NCI-H2196 treated with DMSO at 0.1 percent for 48 hours (cell line): ENCODE results near the gene PIK3C2B.
A peak's percentile ranks its signal among the peaks of the same experiment; 100 is the strongest.
"Not testable (repeated sequence)": the region's sequence is repeated elsewhere in the genome, so short reads cannot be mapped to it uniquely, and the experiment has no call there.

Experiments
- DNase-seq: peaks from one replicate; lab custom pipeline; 2025; ENCODE audit not compliant: unreplicated experiment; lab: John Stamatoyannopoulos, UW

PIK3C2B gene, protein sequence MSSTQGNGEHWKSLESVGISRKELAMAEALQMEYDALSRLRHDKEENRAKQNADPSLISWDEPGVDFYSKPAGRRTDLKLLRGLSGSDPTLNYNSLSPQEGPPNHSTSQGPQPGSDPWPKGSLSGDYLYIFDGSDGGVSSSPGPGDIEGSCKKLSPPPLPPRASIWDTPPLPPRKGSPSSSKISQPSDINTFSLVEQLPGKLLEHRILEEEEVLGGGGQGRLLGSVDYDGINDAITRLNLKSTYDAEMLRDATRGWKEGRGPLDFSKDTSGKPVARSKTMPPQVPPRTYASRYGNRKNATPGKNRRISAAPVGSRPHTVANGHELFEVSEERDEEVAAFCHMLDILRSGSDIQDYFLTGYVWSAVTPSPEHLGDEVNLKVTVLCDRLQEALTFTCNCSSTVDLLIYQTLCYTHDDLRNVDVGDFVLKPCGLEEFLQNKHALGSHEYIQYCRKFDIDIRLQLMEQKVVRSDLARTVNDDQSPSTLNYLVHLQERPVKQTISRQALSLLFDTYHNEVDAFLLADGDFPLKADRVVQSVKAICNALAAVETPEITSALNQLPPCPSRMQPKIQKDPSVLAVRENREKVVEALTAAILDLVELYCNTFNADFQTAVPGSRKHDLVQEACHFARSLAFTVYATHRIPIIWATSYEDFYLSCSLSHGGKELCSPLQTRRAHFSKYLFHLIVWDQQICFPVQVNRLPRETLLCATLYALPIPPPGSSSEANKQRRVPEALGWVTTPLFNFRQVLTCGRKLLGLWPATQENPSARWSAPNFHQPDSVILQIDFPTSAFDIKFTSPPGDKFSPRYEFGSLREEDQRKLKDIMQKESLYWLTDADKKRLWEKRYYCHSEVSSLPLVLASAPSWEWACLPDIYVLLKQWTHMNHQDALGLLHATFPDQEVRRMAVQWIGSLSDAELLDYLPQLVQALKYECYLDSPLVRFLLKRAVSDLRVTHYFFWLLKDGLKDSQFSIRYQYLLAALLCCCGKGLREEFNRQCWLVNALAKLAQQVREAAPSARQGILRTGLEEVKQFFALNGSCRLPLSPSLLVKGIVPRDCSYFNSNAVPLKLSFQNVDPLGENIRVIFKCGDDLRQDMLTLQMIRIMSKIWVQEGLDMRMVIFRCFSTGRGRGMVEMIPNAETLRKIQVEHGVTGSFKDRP (N-terminal part only)

DNA sequence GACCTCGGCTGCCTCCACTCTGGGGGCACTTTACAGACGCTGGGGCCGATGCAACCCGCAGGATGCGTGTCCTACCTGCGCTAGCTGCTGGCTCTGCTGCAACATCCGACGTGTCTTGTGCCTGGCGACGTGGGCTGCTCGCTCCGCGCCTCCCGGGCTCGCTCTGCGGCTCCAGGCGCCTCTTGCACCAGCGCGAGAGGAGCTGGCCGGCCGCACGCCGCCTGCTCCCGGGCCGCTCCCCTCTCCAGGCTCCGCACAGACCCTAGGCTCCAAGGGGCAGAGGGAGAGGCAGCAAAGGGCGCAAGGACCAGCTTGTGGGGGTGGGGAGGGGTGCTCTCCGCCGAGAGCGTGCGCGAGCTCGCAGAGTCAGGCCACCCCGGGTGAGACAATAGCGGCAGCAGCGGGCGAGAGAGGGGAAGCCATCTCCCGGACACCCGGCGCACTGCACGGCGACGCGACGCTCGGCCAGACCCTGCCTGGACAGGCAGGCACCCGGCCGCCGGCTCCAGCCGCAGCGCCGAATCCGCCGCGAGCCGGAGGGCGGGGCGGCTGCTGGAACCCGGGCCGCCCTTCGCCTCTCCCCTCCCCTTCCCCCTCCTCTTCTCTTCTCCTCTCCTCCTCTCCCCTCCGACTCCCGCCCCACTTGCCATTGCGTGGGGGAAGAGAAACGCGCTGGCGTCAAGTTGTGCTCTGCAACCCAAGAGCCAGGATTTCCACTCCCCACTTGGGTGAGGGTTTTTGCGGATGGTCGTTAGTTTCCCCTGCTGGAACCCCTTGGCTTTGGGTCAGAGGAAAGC lies at the start of gene PIK3C2B:
Gene PIK3C2B (minus strand): TSS at position 525 of the 797 bp plus-strand sequence. CDS start 25,003 bp downstream, outside the sequence.
- DNase-seq: peak; percentile 71

DNA sequence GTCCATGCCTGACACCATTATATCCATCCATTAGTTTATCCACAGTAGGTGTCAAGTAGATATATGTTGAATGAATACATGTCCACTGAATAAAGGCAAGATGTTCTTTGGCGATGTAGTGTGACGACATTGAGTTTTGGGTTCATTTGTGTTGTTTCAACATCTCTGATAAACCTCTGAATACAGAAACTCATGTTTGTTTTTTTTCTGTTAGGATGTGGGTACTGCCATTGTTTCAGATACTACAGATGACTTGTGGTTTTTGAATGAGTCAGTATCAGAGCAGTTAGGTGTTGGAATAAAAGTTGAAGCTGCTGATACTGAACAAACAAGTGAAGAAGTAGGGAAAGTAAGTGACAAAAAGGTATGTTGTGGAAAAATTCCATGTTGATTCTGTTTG lies 49.7 kb upstream of the PIK3C2B start:
- no peak for DNase-seq

DNA sequence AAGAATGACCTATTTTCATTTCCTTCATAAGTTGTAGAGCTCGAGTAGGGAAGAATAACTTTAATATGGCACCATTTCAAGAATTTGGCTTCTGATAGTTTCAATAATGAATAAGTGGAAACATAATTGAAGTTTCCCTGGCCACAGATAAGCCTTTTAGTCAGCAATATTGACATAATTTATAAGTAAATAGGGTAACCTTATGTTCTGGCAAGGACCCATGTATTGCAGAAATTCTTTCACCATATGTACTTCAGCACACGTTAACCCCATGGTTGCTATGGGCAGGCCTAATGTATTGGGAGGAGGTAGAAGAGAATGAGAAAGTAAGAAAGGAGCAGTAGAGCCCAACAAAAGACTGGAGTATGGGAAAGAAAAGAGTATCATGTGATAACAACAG lies 47.0 kb upstream of the PIK3C2B start:
- no peak for DNase-seq

DNA sequence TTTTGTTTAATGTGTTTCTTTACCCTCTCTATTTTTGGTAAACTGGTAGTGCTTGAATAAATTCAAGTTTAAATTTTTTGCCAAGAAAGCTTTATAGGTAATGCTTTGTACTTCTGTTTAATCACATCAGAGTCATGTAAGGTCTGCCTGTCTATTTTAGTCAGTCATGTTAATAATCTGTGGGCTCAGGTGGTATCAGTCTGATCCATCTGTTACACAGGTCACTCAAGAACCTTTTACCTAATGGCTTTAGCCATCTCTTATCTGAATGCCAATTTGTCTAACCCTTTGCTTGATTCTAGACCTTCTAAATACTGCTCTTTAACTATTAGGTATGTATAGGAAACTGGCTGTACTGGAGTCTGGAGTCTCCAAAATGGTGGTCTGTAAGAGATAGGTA lies 38.2 kb upstream of the PIK3C2B start:
- DNase-seq: no peak

DNA sequence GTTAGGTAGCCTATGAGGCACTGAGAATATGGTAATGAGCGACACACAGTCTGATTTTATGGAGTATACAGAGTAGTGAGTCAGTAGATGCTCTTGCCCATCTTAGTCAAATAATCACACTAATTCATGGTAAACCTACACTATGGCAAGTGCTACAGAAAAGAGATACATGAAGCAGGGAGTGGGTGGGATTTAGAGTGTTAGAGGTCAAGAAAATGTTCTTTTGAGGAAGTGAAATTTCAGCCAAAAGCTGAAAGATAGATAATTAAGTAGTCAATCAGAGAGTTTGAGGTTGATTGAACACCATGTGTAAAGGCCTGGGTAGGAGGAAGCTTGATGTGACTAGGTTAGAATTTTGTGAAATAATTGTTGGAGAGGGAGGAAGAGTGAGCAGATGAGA lies 36.3 kb upstream of the PIK3C2B start:
- no peak for DNase-seq

DNA sequence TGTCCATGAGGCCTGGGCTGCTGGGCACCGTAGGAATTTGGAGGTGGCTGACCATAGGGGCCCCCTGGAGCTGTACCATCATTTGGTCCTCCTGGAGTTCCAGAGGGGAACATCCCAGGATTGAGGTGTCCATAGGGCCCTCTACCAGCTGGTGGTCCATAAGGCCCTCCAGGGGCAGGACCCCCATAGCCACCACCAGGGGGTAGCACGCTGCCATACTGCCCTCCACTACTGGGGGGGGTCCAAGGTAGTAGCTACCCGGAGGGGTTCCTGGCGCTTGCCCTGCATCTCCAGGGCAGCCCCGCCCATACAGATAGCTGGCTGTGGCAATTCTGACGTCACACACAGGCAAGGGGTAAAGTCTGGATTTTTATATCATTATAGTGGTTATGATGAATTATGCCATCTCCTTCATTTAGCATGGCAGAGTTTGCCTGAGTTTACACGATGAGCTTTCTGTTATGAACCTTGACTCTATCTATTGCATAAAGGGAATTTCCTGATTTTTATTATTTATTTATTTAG lies 34.8 kb upstream of the PIK3C2B start:
- DNase-seq: no peak

DNA sequence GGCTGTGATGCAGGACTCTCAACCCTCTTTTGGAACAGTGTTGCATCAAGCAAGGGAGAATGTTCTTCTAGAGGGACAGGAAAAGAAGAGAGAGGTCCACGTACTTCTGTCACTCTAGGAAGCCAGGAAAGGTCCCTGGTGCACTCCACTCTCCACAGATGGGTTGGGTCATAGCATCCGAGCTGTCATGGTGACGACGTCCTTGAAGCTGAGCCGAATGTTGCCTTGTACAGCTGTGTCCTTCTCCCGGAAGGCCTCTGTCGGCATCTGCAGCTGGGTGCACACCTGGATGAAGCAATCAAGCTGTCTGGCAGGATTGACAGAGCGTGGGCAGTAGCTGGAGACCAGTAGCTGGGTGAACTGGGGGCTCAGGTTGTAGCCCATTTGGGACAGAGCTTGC lies 34.1 kb upstream of the PIK3C2B start:
- DNase-seq: no peak

DNA sequence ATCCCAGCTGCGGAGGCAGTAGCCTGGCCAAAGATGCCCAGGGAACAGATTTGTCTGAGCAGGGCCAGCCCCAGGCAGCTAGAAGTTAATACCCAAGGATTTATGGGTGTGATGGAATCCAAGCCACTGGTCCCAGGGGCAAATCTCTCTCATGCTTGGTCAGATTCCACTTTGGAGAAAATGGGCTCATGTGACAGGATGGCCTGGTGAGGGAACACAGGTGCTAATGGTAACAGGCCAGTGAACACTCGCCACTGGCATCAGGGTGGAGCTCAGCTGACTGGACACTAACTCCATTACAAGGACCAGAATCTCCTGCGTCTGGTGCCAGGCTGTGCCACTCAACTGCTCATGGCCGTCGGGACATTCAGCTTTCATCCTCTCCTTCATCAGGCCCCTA lies 33.6 kb upstream of the PIK3C2B start:
- DNase-seq: no peak

DNA sequence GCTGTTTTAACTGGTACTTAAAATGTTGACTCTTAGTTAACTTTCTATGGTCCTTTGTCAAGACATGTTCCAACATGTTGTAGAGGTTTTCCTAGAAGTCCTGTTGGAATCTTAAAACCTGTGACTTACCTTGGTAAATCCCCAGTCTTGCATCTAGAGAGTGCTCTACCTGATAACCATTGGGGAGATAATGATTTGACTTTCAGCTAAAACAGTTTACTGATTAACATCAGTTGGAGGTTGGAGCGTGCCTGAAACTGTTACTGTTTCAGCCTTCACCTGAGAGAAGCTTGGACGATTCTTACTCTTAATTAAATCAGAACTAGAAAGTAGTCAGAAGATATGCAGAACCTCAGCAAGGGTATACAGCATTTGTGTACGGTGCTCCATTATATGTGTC lies 30.4 kb upstream of the PIK3C2B start:
- no peak for DNase-seq

DNA sequence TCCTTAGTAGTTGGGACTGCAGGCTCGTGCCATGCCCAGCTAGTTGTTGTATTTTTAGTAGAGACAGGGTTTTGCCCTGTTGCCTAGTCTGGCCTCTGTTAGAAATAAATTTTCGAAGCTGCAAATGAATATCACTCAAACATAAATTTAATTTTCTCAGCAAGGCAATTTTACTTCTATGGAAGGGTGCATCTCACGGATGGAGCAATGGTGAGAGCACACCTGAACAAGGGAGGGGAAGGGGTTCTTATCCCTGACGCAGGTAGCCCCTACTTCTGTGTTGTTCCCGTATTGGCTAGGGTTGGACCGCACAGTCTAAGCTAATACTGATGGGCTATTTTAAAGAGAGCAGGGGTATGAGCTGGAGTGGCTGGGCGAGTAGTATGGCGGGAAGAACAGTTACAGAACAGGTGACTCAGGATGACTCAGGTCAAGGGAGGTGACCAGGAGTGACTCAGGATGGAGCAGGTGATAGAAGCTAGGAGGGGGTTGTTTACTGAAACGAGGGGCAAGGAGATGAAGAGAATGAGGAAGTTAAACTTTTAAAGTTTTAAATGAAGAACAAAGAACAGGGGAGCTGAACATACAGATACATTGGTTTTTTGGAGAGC lies 29.1 kb upstream of the PIK3C2B start:
- DNase-seq: no peak

DNA sequence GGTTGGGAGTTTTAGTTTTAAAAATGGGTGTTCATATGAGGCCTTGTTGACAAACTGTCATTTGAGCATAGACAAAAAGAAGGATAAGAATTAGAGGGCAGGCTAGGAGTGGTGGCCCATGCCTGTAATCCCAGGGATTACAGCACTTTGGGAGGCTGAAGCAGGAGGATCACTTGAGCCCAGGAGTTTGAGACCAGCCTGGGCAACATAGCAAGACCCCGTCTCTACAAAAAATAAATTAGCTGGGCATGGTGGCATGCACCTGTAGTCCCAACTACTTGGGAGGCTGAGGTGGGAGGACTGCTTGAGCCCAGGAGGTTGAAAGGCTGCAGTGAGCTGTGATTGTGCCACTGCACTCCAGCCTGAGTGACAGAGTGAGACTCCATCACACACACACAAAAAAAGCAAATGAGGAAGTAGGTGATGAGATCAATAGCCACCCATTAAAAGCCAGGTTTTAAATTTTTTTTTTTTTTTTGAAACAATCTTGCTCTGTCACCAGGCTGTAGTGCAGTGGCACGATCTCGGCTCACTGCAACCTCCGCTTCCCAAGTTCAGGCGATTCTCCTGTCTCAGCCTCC lies 27.4 kb upstream of the PIK3C2B start:
- not testable (repeated sequence) for DNase-seq

DNA sequence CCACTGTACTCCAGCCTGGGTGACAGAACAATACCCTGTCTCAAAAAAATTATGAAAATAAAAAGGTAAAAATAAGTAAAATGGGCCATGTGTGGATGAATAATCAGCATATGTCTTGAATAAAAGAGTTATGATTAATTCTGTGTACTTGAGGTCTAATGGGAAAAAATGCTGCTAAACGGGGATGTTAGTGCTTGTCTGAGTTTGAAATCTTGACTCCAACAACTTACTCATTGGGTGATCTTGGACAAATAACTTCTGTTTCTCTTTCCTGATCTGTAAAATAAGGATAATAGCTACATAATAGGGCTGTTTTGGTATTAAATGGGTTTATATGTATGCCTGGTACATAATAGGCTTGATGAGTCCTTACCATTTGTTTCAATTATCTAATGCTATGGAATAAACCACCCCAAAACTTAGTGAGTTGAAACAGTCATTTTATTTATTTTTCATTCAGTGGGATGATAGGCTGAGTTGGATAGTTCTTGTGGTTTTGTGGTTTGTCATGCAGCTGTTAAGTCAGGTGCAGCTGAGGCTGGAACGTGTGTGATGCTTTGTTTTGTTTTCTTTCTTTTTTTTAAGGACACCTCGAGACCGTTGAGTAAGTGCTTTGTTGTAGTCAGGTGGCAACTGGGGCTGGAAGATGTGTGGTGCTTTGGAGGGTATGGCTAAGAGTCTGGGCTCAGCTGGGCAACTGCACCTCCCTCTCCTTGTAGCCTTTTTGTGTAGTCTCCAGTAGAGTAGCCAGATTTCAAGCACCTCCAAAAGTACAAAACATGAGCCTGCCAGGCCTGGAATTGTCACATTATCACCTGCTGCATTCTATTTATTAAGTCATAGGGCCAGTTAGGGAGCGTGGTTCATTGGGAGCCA lies 26.5 kb upstream of the PIK3C2B start:
- DNase-seq: peak; percentile 43

DNA sequence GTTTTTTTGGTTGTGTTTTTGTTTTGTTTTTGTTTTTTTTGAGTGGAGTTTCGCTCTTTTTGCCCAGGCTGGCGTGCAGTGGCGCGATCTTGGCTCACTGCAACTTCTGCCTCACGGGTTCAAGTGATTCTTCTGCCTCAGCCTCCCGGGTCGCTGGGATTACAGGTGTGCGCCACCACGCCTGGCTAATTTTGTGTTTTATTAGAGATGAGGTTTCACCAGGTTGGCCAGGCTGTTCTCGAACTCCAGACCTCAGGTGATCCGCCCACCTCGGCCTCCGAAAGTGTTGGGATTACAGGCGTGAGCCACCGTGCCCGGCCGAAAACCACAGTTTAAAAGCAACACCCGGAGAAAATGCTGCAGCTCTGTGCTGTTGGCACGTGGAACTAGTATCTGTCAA lies 22.8 kb upstream of the PIK3C2B start:
- not testable (repeated sequence) for DNase-seq

DNA sequence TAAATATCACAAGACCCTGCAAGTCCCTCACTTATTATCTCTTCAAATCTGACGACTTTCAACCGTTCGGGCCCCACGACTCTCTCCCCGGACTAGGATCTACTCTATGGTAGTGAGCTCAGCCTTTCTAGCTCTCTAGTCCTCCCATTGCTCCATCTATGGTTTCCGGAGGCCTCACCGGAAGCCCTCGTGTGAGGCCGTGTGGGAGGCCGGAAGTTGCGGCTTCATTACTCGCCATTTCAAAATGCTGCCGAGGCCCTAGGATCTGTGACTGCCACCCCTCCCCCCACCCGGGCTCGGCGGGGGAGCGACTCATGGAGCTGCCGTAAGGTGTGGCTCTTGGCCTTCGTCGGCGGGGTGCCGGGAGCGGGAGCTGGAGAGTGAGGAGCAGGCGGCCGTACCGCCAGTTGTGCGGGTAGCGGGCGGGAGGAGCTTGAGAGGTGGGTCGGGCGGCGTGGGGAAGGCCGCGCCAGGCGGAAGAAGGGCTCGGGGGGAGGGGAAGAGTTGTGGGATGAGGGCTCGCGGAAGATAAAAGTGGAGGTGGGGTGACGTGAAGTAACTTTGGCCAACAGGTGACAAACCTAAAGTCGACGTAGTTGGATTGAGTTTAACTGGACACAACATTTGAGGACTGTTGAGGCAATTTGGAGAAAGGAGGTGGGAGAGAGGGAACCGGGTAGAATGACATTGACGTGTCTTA lies 21.7 kb upstream of the PIK3C2B start, which contains the start of gene MDM4:
Gene MDM4 (plus strand): TSS at position 227 of the 700 bp plus-strand sequence. CDS start 9,113 bp downstream, outside the sequence.
- peak; percentile 95 for DNase-seq

DNA sequence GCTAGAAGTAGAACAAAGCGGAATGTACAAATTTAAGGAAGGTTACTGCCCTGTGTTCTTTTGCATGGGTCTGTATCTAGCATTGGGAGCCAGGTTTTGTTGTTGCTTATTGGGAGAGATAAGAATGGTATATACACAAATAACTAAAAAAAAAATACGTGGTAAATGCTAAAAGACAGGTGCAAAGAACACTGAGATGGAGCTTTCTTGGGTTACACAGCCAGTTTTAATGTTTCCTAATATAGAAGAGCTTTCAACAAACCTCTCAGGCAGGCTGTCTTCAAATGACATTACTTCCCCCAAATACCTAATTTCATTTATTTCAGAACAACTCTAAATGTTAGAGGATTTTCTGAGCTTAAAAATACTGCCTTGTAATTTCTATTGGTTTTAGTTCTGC lies 20.2 kb upstream of the PIK3C2B start:
- no peak for DNase-seq

DNA sequence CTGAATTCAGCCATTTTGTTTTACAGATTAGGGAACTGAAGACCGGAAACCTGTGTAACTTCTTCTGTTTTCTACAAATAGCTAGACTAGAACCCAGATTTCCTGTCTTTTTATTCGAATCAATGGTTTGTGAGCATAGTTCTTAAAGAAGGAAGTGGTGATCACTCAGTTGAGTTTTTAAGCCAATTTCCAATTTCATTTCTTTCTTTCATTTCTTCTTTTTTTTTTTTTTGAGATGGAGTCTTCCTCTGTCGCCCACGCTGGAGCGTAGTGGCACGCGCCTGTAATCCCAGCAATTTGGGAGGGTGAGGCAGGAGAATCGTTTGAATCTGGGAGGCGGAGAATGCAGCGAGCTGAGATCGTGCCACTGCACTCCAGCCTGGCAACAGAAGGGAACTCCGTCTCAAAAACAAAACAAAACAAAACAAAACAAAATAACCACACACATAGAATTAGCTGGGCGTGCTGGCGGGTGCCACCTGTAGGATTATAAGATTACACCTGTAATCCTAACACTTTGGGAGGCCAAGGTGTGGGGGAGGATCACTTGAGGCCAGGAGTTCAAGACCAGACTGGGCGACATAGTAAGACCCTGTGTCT lies 18.6 kb upstream of the PIK3C2B start:
- no peak for DNase-seq

DNA sequence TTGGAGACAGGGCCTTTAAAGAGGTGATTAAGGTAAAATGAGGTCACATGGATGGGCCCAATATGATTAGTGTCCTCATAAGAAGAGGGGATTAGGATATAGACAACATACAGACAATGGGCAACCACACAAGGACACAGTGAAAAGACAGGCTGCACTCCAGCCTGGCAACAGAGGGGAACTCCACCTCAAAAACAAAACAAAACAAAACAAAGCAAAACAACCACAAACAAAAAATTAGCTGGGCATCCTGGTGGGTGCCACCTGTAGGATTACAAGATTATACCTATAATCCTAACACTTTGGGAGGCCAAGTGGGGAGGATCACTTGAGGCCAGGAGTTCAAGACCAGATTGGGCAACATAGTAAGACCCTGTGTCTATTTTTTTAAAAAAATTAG lies 16.8 kb upstream of the PIK3C2B start:
- DNase-seq: no peak
